OCI-LY7 (cell line): ENCODE data around the gene PRR14L. TPM values are rescaled to one million over a fixed set of nuclear protein-coding genes. Genes with fewer than 3 reads are reported as not detected.
"Not testable (repeated sequence)": the region's sequence is repeated elsewhere in the genome, so short reads cannot be mapped to it uniquely, and the experiment has no call there.

Experiments
- BruUV-seq: library from RNA; stranded (reverse); fragments of 400-500 nt; replicated peaks from 2 replicates; lab custom pipeline; 2021; lab: Mats Ljungman, UMichigan
- CTCF ChIA-PET: fragments of 300-600 bp; sonication (Branson Sonifier 250); formaldehyde crosslinking; loops from one replicate; lab custom pipeline; 2022; ENCODE audit warnings: antibody characterized with exemption; ENCODE audit not compliant: unreplicated experiment; lab: Charles Lee
- POLR2A ChIA-PET: fragments of 300-600 bp; sonication (Branson Sonifier 250); formaldehyde crosslinking; loops from one replicate; lab custom pipeline; 2022; ENCODE audit warnings: antibody characterized with exemption; lab: Charles Lee
- DNase-seq: peaks from one replicate; pipeline ENCODE4 v3.0.0-alpha.2; 2015; ENCODE audit warnings: low spot score
- H2AFZ ChIP-seq: fragments of 200-600 bp; sonication (generic), shearing (Covaris generic); 2 replicates; pipeline ENCODE4 v1.6.1; 2014; ENCODE audit warnings: mild to moderate bottlenecking, antibody characterized with exemption, low read length, moderate library complexity
- H3K27ac ChIP-seq: fragments of 200-600 bp; sonication (generic); 2 replicates; pipeline ENCODE4 v1.5.1; 2014; ENCODE audit warnings: mixed run types, low read depth, mild to moderate bottlenecking, moderate library complexity, low read length, inconsistent platforms; ENCODE audit not compliant: poor library complexity, severe bottlenecking
- H3K36me3 ChIP-seq: fragments of 200-600 bp; sonication (generic); 2 replicates; pipeline ENCODE4 v1.6.1; 2014; ENCODE audit warnings: mild to moderate bottlenecking, antibody characterized with exemption, low read length, moderate library complexity, mixed read lengths; ENCODE audit not compliant: insufficient read depth
- H3K4me1 ChIP-seq: fragments of 200-600 bp; sonication (generic); 2 replicates; pipeline ENCODE4 v1.5.1; 2014; ENCODE audit warnings: mild to moderate bottlenecking, low read length; ENCODE audit not compliant: insufficient read depth, poor library complexity, severe bottlenecking
- H3K4me2 ChIP-seq: fragments of 200-600 bp; sonication (generic); 2 replicates; pipeline ENCODE4 v1.6.1; 2014; ENCODE audit warnings: mild to moderate bottlenecking, low read length
- H3K4me3 ChIP-seq: fragments of 200-600 bp; sonication (generic); 2 replicates; pipeline ENCODE4 v1.5.1; 2014; ENCODE audit warnings: mild to moderate bottlenecking, low read depth, low read length; ENCODE audit not compliant: poor library complexity, severe bottlenecking
- H3K79me2 ChIP-seq: fragments of 200-600 bp; sonication (generic); 2 replicates; pipeline ENCODE4 v1.6.1; 2016; ENCODE audit warnings: low read depth, mild to moderate bottlenecking, low read length, moderate library complexity, mixed read lengths; ENCODE audit not compliant: insufficient read depth
- H3K9me2 ChIP-seq: fragments of 200-600 bp; sonication (generic); 2 replicates; pipeline ENCODE4 v1.6.1; 2016; ENCODE audit warnings: mild to moderate bottlenecking, low read length, mixed read lengths; ENCODE audit not compliant: insufficient read depth
- H3K9me3 ChIP-seq: fragments of 200-600 bp; sonication (generic); 2 replicates; pipeline ENCODE4 v1.6.1; 2014; ENCODE audit warnings: mild to moderate bottlenecking, mixed run types, low read length, mixed read lengths
- H4K20me1 ChIP-seq: fragments of 200-600 bp; sonication (generic); 2 replicates; pipeline ENCODE4 v1.6.1; 2014; ENCODE audit warnings: mild to moderate bottlenecking, antibody characterized with exemption, low read length, moderate library complexity, mixed read lengths; ENCODE audit not compliant: insufficient read depth
- CTCF ChIP-seq: fragments of 200-600 bp; sonication (generic); conservative IDR thresholded peaks from 2 replicates; pipeline ENCODE4 v1.5.1; 2014; ENCODE audit warnings: mild to moderate bottlenecking, antibody characterized with exemption, low read length, moderate library complexity, mixed read lengths
- EZH2phosphoT487 ChIP-seq: fragments of 200-600 bp; sonication (generic); IDR thresholded peaks from 2 replicates; pipeline ENCODE4 v1.6.1; 2018; ENCODE audit warnings: low read depth, borderline replicate concordance, mild to moderate bottlenecking, mixed run types, antibody characterized with exemption, low read length, moderate library complexity, mixed read lengths
- intact Hi-C: fragments of 100-400 bp; cut with micrococcal nuclease; formaldehyde crosslinking; loops from one replicate; pipeline ENCODE4 v1.10.0; 2022; ENCODE audit not compliant: unreplicated experiment
- total RNA-seq, 2 experiments: library from RNA; depleted of rRNA in 1 of 2; stranded (reverse); fragments of >200 nt in 1 of 2; shearing (Covaris generic) in 1 of 2; gene quantifications; 2 replicates each; pipeline ENCODE4 v1.2.3, GENCODE V29; 2014 to 2022

Gene PRR14L
- total RNA-seq, 2 experiments from 2014 or later: 21.9 to 51.1 TPM

- H3K9me2 ChIP-seq: no peaks in the 10 kb centered on the region
- ChIA-PET POLR2A (interaction anchor here (0.8 to 1.7 kb wide), 7 partner anchors 9 to 305 kb away, joined by 3 to 7 read pairs (median 3); partner anchors contain the start of genes DEPDC5 and PRR14L), CTCF (interaction anchor here (1.0 kb wide), 1 partner anchor 308 kb away, joined by 4 read pairs; no protein-coding TSS in a partner anchor)
- peaks cover 18% of the 10 kb centered on the region for H3K4me1 ChIP-seq
- no peaks in the 10 kb centered on the region for H3K36me3 ChIP-seq
- TF ChIP-seq EZH2phosphoT487 (no peak), CTCF (no peak)
- intact Hi-C loops: loop anchor here (1.0 to 10.0 kb wide), 4 partner anchors 32 to 308 kb away; no protein-coding TSS in a partner anchor
- H3K9me3 ChIP-seq: no peaks in the 10 kb centered on the region
- BruUV-seq: no TSS peak
- no peak for DNase-seq
- peak overlapping the region; percentile 97 for H2AFZ ChIP-seq
- no peaks in the 10 kb centered on the region for H4K20me1 ChIP-seq
- peak overlapping the region; percentile 95 for H3K4me3 ChIP-seq
- peak overlapping the region; percentile 8 for H3K27ac ChIP-seq
- peak overlapping the region; percentile 83 for H3K4me2 ChIP-seq
- peaks cover 40% of the 10 kb centered on the region for H3K79me2 ChIP-seq
These were observed 87.3 kb downstream of the PRR14L start for GRCh38 chr22:31662668-31663037.

GRCh38 chr22:31661851-31662667 lies 87.9 kb downstream of the PRR14L start, which contains the start of gene PISD:
Gene PISD (minus strand): TSS chr22:31662215. CDS start chr22:31662208, 7 bp downstream.
- Histone ChIP-seq H2AFZ (peak within 1 kb of the TSS; percentile 97), H3K27ac (peak within 1 kb of the TSS; percentile 8), H3K9me2 (no peaks in the 10 kb centered on the region), H4K20me1 (no peaks in the 10 kb centered on the region), H3K4me2 (peak within 1 kb of the TSS; percentile 97), H3K36me3 (no peaks in the 10 kb centered on the region), H3K4me1 (peaks cover 18% of the 10 kb centered on the region), H3K79me2 (peaks cover 40% of the 10 kb centered on the region), H3K9me3 (no peaks in the 10 kb centered on the region), H3K4me3 (peak within 1 kb of the TSS; percentile 95)
- TF ChIP-seq EZH2phosphoT487 (no peak), CTCF (no peak)
- ChIA-PET POLR2A (interaction anchor here (0.6 to 1.7 kb wide), 10 partner anchors 8 to 812 kb away, joined by 3 to 7 read pairs (median 3); partner anchors contain the start of genes DEPDC5 and PRR14L), CTCF (interaction anchor here (1.0 to 1.6 kb wide), 2 partner anchors 15 to 308 kb away, joined by 3 to 4 read pairs; no protein-coding TSS in a partner anchor)
- DNase-seq: peak; percentile 98
- intact Hi-C loops: loop anchor here (1.0 to 10.0 kb wide), 4 partner anchors 32 to 308 kb away; no protein-coding TSS in a partner anchor
- no TSS peak for BruUV-seq

GRCh38 chr22:31660860-31661341 lies 89.0 kb downstream of the PRR14L start:
- Histone ChIP-seq H3K4me3 (peak overlapping the region; percentile 95), H3K4me1 (peaks cover 18% of the 10 kb centered on the region), H3K79me2 (peaks cover 45% of the 10 kb centered on the region), H3K4me2 (peak overlapping the region; percentile 97)
- intact Hi-C loops: loop anchor here (10.0 kb wide), 1 partner anchor 184 kb away; no protein-coding TSS in a partner anchor
- not testable (repeated sequence) for BruUV-seq, H3K36me3 ChIP-seq, H3K27ac ChIP-seq, H3K9me2 ChIP-seq, H3K9me3 ChIP-seq, H4K20me1 ChIP-seq, H2AFZ ChIP-seq, DNase-seq
- ChIA-PET POLR2A (interaction anchor here (0.6 kb wide), 1 partner anchor 315 kb away, joined by 3 read pairs; the partner anchor contains the start of gene PATZ1), CTCF (interaction anchor here (0.6 to 1.6 kb wide), 3 partner anchors 16 to 27 kb away, joined by 3 to 4 read pairs (median 3); no protein-coding TSS in a partner anchor)
